GM21447 (cell line): ENCODE data around the gene BMPER.
A peak's percentile ranks its signal among the peaks of the same experiment; 100 is the strongest.

ENCODE experiments used
- ATAC-seq: cut with Tn5 transposase; IDR thresholded peaks from one replicate; pipeline ENCODE4 v1.9.1; 2021; ENCODE audit not compliant: unreplicated experiment

The BMPER gene

DNA sequence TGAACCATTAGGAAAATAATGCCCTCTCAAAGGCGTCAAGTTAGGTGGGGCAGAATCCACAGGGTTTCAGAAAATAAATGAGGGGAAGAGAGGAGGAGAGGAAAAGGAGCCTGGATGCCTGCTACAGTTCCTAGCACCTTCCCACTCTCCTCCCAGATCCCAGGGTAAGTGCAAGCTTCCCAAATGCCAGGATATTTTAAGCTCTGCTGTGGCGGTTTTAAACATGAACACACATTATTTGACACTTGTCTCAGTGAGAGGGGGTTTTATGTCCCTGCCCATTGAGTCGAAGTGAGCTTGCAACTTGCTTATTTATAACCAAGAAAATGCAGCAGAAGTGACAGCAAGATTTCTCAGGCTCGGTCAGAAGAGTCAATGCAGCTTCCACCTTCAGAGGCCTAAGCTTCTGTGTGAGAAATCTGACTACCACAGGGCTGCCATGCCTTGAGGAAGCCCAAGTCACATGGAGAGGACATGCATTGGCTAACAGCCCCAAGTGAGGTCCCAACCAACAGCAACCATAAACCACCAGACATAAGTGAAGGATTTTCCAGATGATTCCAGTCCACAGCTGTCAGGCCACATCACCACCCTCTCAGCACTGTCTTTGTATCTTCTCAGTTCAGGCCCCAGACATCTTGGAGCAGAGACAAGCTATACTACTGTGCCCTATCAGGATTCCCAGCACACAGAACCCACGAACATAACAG, 17.9 kb upstream of the BMPER start:
- no peak for ATAC-seq

DNA sequence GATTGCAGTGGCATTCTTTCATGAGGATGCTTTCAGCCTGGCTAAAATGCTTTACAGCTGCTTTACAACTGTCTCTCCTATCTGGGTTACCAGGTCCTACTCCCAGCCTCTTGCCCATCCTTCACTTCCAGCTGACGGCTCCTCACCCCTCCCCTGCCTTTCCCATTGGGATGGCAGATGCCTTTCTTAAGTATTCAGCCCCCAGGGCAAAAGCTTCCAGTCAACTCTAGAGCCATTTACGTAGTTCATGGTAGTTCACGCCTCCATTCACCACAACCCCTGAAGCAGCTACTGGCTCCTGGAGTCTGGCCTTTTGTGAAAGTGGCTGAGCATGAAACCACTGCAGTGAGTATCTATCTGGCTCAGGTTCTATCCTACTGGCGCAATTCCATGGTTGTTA, 17.2 kb upstream of the BMPER start:
- no peak for ATAC-seq

DNA sequence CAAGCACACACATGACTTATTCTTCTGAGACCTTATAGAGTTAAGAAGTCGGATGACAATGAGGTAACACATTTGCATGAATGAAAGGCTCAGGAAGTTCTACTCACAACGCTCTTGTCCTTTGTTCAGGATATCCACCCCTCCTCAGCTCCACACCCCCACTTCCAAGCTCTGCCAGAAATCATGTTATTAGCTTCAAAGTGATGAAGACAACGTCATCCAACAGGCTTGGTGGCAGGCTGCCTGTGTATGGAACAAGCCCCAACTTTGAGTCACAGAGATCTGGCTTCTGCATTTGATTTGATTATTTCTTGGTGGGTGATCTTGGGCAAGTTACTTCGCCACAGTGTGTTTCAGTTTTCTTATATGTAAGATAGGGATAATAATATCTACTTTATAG, 12.4 kb upstream of the BMPER start:
- ATAC-seq = no peak

DNA sequence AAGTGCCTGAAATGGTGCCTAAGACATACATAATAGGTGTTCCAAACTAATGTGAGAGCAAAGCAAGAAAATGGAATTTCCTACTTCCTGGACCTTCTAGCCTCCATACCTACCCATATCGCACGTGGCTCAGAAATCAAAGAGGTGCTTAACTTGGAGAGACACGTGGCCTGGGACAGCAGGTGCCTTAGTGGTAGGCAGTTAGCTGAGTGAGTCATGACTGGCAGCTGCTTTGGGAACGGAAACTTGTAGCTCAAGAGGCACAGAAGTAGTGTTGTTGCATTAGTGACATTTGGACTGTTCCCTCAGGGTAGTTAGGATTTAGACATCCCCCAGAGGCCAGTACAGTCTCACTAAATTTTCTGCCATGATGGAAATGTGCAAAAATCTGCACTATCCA, 12.0 kb upstream of the BMPER start:
- ATAC-seq = no peak

DNA sequence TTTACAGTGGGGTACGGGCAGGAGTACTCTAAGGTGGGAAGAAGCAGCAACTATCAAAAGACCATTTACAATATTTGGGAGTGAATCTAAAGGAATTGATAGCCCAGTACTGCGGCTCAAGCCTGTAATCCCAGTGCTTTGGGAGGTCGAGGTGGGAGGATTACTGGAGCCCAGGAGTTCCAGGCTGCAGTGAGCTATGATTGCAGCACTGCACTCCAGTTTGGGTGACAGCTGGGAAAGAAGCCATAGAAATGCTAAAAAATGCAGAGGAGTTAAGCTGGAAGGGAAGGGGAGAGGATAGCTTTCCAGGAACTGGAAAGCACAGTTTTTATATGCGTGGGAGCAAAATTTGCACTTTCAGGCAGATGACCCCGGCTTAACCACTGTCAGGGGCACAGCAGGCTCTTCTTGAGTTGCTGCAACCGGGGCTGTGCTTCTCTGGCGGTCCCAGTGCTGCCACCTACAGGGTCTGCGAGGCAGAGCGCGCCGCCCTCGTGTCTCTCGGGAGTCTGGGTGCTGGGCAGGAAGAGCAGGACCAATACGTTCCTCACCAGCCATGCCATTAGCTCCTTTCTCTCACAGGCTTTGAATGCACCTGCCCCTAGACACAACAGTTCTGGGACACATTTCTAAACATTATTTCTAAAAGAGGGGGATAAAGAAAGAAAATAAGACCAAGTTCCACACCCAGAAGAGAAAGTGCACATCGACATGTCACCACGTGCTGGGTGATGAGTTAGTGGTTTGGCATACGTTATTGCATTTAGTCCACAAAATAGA, 10.1 kb upstream of the BMPER start:
- ATAC-seq = peak; percentile 96

DNA sequence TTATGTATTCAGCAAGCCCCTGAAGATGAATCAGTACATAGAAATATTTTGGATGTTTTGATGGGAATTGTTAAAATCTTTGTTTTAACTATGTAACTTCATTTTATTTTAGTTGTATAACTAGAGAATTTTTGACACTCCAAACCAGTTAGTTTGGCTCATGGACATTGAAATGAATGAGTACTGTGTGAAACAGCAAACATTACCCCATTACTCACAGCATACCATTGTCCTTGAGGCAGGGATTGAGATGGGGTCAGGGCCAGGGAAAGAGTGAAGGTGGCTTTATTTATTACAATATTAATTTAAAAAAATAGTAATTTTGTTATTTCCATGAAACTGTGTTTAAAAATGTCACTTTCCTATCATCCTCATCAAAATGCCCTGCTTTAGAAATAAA, 4.8 kb upstream of the BMPER start:
- ATAC-seq = no peak

DNA sequence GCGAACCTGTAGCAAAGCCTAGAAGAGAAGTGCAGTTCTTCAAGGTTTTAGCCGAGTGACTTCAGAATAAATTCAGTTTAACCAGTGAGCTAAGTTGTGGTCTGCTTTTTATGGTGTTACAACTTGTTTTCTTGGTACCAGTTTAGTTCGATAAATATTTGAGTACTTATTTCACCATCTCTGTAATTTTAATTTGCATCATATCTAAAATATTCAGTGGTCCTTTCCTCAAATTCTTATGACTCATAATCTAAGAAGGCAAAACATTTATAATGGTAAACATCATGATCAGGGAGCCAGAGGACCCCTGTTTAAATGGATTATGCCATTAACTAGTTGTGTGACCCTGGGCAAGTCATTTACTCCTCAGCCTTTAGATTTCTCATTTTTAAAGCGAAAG, 4.1 kb upstream of the BMPER start:
- no peak for ATAC-seq

DNA sequence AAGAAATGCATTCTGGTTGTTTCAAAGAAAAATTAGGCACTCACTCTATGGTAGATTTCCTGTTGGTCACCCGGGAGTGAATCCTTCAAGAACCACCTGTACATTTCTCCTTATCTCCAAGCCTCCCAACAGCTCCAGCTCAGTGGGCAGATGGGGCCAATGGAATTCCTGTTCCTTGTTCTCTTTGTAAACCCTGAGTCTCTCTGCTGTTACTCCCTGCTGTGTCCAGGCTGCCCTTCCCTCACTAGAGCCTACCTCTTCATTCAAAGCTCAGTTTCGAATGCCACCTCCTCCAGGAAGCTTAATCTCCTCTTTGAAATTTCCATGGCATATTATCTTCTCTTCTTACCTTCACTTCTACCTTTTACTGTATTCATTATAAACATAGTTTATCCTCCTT, 3.5 kb upstream of the BMPER start:
- no peak for ATAC-seq

DNA sequence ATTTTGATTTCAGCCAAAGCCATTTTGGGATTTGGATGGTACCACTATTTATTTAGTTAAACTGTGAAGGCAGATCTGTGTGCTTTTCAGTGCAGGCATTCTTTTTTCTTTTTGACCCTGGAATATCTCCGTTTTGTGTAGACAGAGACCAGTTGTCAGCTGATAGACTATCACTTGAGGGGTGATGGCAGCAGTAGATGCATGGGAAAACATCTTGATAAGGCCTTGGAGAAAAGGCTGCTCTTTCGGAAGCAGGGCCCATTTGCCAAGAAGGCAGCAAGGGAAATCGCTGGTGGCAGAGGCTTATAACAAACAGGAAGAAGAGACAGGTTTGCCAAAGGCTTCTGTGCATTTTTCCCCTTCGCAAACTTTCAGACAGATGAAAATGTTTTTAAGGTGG, 2.6 kb upstream of the BMPER start:
- ATAC-seq = no peak

DNA sequence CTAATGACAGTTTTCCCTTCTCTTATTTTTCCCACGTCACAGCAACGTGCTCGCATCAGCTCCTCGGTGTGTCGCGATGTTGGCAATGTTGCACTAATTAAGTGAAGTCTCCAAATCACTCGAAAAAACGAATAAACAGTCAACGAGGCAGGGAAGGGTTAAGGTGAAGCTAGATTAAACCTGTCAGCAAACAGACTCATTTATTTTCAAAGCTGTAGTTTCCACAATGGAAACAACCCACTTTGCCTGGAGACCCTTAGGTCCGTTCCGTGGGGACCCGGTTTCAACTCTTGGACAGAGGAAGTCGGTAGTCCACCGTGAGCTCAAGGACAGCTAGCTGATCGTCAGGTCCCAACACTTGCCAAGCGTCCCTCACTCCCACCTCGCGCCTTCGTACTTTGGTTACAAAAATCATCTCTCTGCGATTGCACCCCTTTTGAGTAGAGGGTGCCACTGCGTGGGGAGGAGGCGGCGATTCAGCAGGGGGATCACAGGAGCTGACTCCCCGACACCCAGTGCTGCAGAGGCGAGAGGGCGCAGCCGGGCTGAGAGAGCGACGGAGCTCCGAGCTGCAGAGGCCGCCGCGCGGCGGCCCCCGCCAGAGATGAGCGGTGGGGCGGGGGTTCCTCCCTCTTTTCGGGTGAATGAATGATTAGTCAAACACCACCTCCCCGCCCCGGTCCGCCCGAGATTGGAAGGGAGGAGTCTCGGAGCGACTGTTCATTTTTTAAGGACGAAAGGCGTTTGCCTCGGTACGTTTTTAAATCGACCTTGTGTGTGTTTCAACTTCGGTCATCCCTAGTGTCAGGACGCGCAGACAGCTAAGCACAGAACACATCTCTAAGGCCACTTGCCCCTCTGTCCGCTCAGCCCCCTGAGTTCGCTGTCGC, 1.3 kb upstream of the BMPER start:
- no peak for ATAC-seq

DNA sequence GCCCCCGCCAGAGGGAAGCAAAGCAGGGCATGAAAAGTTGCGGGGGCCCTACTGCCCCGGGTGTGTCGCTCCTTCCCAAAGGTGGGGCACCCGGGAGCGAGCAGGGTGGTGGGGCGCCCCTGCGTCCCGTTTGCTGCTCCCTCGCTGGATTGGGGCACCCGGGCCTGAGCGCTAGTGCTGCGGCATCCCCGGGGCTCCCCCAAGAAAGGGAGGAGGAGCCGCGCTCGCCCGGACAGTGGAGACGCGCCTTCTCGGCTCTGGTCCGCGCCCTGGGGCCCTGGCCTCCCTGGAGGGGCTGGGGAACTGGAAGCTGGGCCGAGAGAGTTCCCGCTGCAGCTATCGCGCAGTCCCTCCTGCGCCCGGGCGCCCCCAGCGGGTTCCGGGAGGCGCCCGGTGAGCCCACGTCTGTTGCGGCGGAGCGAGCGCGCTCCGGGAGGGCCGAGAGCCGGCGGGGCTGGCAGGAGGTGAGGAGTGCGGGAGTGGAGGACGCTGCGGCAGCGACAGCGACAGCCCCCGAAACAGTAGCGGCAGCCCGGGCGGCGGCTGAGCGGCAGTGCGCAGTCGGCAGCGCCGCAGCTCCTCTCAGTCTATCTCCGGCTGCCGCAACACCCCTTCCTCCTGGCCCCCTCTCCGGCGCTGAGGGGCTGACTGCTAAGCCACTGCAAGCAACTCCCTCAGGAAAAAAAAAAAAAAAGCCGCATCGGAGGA, 504 bp upstream of the BMPER start:
- ATAC-seq = no peak

DNA sequence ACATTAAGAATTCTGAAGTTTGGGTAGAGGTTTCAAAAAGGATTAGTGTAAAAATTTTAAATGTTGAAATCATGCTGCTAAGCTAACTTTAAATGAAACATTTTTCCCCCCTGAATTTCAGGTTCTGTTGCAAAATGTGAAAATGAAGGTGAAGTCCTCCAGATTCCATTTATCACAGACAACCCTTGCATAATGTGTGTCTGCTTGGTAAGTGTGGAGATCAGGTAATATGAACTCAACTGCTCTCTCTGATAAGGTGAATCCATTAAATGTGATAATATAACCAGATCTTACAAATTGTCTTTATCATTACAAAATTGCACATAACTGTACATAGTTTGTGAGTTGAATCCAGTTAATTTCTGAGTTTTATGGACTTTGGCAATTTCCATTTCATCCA, 1.4 kb downstream of the BMPER start:
- no peak for ATAC-seq

DNA sequence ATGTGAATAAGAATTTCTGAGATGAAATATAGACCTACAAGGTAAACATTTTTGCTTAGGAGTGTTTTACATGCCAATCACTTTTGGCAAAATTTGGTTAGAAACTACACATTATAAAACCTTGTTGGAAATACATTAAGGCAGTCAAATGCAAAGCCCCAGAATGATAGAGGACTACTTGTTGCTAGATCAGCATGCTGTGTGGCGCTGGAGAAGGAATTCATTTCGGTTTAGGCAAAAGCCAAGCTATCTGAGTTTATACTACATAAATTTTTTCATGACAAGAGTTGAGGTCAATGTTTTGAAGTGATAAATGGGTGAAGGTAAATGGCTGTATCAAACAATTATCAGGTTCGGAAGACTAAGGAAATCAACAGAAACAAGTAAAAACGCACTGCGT, 2.3 kb downstream of the BMPER start:
- no peak for ATAC-seq

DNA sequence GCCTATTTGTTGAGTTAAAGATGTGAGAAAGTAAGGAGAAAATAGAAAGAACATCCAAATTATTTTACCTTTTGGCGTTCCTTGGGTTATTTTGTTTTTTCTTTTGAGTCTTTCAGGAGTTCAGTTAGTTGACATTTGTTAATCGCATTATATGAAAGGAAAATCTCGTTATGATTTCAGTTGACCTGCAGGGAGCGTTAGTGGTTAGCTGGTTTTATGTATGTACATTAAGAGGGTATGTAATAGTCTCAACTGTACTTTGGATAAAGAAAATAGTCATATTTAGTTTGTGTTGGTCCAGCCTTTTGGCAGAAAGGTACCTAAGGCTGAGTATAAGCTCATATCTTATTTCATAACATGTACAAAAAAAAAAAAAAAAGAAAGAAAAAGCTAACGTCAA, 4.0 kb downstream of the BMPER start:
- ATAC-seq = no peak

DNA sequence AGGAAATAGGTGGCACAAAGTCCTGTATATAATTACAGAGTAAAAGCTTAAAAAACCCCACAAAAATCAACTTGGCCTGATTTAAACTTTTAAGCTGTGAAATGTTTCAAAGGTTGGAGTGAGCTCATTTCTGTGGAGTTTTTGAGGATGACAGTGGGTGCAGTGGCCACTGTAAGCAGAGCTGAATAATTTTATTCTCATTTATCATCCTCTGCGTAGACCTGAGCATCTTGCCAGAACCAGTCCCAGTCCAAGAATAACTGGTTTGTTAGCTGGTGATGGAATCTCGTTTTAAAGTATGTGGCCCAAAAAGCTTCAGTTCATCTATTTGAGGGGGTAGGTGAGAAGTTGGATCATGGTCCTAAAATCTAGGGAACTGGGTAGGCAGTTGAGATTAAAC, 4.4 kb downstream of the BMPER start:
- no peak for ATAC-seq

DNA sequence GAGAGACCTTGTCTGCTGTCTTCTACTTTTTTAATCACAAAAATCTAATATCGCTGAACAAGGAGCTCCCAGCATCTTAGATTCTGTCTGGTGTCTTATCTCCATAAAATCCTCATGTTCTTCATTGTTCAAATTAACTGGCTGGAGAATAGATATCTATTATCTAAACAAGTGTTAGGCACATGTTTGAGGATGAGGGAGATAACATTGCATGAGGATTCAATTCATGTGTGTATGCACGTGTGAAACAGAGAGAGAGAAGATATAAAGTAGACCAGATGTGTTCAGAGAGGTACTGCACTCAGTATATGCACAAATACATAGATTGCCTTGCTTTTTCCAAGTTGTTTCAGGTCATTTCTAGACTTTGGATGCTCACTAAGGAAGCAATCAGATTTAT, 5.4 kb downstream of the BMPER start:
- ATAC-seq = no peak

DNA sequence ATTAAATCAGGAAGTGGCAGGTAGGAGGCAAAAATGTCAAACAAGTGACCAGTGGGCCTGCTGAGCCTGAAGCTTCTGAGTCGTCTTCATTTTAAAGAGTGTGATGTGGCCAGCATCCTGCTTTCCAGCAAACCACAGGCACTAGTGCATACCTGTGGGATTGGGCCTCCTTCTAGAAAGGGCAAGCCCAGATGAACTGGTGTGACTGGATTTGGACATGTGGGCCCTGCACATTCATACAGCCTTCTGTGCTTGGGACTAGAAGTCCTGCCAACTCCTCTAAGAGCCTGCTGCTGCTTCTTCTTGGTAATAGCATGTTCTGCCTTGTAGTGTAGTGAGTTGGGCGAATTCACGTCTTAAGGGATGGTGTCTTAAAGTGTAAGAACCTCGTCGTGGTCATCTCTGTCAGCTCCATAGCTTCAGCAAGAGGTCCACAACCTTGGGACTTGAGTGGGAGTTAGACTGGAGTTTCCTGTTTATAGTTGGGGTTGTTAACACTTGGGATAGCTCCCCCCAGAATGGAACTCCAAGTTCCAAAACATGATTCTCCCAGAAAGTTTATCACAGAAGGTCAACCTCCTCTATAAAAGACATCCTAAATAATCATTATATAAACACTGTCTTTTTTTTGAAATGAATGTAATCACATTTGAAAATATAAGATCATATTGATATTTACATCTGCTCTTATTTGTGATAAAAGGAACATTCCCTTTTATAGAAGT, 11.2 kb downstream of the BMPER start:
- no peak for ATAC-seq

DNA sequence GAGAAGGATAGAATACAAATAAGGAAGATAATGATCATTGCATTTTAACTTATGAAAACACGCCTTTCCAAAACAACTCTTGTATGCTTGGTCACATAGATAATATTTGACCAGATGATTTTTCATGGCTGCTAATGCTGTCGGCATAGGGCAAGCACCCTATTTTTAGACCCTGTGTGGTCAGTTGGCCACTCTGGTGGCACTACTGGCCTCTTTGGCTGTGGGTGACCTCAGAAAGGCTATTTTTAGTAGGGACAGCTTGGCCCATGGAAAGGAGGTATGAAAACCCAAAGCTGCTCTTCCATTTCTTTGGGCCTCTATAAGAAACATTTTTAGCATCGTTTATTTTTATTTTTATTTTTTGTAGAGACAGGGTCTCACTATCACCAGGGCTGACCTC, 12.3 kb downstream of the BMPER start:
- ATAC-seq = no peak

DNA sequence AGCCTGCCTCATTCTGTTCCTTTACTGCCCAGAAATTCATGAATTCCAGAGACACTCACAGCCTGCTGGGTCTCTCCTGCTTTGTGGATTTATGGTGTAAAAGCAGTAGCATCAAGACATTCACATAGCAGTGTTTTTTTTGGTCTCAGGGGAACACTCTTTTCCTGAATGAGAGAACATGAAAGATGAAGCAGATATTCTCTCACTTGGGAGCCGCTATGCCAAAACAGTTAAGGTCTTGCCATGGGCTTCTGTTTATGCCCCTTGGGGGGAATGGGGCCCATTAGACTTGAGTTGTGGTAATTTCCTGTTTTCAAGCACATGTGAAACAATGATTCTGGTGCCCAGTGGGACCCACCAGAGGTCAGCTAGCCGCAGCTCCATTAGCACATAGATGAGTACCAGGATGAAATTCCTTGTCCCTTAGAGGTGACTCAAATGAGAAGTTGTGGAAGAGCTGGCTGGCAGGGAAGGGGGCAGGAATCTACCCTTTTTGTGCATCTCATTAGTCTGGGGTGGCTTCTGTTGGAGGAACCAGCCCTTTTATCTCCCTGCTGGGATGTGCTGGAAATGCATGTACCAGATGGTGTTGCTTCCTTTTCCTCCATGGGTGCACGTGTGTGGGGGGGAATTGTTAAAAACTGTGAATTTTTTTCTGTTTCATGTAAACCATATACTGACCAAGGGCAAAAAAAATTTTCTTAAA, 13.3 kb downstream of the BMPER start:
- ATAC-seq = no peak

DNA sequence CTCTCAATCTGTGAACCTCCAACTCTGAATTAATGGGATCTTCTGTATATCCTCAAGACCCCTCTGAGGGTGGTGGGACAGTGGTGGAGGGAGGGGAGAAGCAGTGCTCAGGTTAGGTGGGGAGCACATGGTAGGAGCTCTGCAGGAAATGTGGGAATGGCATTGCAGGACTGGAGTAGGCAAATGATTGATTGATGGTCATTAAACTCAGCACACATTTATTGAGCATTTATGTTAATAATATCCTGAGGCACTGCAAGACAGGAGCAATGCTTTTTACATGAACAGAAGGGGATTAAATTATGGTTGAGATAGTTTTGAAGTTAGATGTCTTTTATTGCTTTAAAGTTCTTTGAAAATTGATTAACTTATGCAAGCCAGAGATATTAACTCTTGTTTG, 14.1 kb downstream of the BMPER start:
- ATAC-seq = no peak
